HL-60/S4 treated with phorbol 12-myristate 13-acetate at 8.2 ng/mL for 4 days and 3 days (cell line): ENCODE measurements around the gene PPIL4.
"Not testable (repeated sequence)": the region's sequence is repeated elsewhere in the genome, so short reads cannot be mapped to it uniquely, and the experiment has no call there.

Experiments used
- in situ Hi-C: fragments of 300-500 bp; cut with MboI; formaldehyde crosslinking; loops from 2 replicates; pipeline ENCODE4 v1.15.0; 2022; ENCODE audit warnings: low sequenced_read_pairs

PPIL4 gene

GRCh38 chr6:149462712-149463111, 83.1 kb downstream of the PPIL4 start:
- in situ Hi-C loops, result not testable (repeated sequence)

GRCh38 chr6:149461670-149462069, 84.2 kb downstream of the PPIL4 start:
- in situ Hi-C loops, result no loop called here

- in situ Hi-C loops, result not testable (repeated sequence)
Measured at GRCh38 chr6:149460249-149460648, 85.6 kb downstream of the PPIL4 start.

GRCh38 chr6:149459761-149460160, 86.1 kb downstream of the PPIL4 start:
- in situ Hi-C loops, result no loop called here

GRCh38 chr6:149458806-149459205, 87.0 kb downstream of the PPIL4 start:
- in situ Hi-C loops, result no loop called here

DNA sequence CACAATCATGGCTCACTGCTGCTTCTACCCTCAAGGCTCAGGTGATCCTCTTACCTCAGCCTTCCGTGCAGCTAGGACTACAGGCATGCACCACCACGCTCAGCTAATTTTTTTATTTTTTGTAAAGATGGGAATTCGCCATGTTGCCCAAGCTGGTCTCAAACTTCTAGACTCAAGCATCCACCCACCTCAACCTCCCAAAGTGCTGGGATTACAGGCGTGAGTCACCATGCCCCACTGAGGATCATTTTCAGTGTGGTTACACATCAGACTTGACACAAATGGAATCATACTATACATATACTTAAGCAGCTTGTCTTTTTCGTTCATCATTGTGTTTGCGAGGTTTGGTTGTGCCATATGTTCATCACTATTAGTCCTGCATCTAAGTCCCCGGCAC, 87.6 kb downstream of the PPIL4 start:
- in situ Hi-C loops, result no loop called here

DNA sequence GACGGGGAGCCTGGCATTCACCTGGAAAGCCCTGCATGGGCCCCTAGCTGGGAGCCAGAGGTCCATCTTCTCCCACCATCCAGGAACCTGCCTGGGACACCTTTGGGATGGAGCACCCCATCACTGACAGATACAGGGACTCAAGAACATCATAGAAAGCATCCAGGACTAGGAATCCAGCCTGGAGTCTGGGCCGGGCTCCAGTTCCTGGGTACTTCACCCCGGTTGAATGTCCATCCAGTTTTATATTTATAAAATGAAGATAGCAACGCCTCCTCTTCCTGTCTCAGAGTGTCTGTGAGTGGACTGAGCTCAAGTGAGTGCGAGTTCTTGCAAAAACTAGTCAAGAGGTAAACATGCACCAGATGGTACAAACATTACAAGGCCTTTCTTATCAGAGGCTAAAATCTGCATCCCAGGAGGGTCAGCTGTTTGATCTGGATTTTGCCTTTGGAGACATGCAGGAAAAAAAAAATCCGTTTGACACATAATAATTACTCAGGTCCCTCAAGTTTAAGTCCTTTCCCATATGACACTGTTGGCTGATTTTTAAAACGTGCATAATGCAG, 88.4 kb downstream of the PPIL4 start:
- in situ Hi-C loops, result no loop called here

- in situ Hi-C loops, result no loop called here
Measured at GRCh38 chr6:149456311-149457021, 89.4 kb downstream of the PPIL4 start.

DNA sequence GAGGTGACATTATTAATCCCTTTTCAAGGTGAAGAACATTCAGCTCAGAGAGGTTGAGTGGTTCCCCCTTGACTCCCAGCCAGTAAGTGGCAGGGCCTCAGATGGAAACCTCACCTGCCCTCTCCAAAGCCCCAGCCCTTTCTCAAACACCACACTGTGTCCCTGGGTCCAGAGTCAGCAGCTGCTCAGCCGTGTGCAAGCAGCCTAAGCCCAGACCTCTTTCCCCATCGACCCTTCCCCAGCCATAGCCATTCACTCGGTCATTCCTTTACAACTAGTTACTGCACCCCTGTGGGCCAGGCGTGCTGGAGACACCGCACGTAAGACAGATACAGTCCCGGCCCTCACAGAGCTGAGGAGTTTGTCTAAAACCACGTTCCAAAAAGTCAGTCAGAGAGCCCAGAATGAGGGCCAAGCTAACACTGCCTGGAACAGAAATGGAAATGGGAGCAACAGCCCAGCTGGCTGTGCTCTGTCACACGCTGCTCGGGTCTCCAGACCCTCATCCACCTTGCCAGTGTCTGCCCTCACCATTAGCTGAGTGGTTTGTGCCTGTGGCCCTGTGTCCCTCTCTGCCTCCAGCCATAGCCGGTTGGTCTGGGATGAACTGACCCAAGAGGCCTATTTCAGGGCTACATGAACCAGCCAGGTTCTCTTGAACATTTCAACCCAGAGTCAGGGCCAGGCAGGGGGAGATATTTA, 90.7 kb downstream of the PPIL4 start:
- in situ Hi-C loops, result no loop called here
